C4-2B (cell line): ENCODE data around the gene DAB1.

Source experiments
- H3K27ac ChIP-seq: fragments of 450-650 bp; 2 replicates; pipeline ENCODE4 v1.5.1; 2017
- CTCF ChIP-seq: fragments of 450-650 bp; conservative IDR thresholded peaks from 2 replicates; pipeline ENCODE4 v1.5.1; 2017; ENCODE audit warnings: mild to moderate bottlenecking
- ZFX ChIP-seq: fragments of 450-650 bp; IDR thresholded peaks from 2 replicates; pipeline ENCODE4 v1.6.1; 2017

Gene DAB1

GRCh38 chr1:56953386-56953785 is 470.5 kb downstream of the DAB1 start:
- no peak for TF ChIP-seq CTCF
- H3K27ac ChIP-seq = no peak overlapping the region

GRCh38 chr1:56952501-56952900 is 471.4 kb downstream of the DAB1 start:
- no peak overlapping the region for H3K27ac ChIP-seq
- TF ChIP-seq CTCF = no peak
- no peak for TF ChIP-seq ZFX

- no peak overlapping the region for H3K27ac ChIP-seq
- TF ChIP-seq ZFX (no peak), CTCF (no peak)
These were observed 475.3 kb downstream of the DAB1 start for GRCh38 chr1:56948403-56949023.
